HEK293 (cell line): ENCODE measurements around the gene DCAF6.

ENCODE experiments used
- CTCF ChIA-PET: fragments of 350-600 bp; formaldehyde crosslinking; extraction: SDS; loops from one replicate; lab custom pipeline; 2021; ENCODE audit warnings: antibody characterized with exemption; lab: Yijun Ruan, JAX
- POLR2A ChIA-PET: fragments of 300-600 bp; formaldehyde crosslinking; extraction: SDS; loops from one replicate; lab custom pipeline; 2020; ENCODE audit warnings: antibody characterized with exemption, inconsistent platforms; lab: Yijun Ruan, JAX
- H3K27ac ChIP-seq: fragments of 200-500 bp; sonication (Bioruptor generic); 2 replicates; pipeline ENCODE4 v1.5.1; 2014; ENCODE audit warnings: low read depth, low read length, control low read depth, inconsistent platforms; ENCODE audit errors: extremely low read depth
- H3K36me3 ChIP-seq, 2 experiments: fragments of 200-500 bp in 1 of 2; sonication (Bioruptor generic) in 1 of 2; 1 replicate in 1 of 2; 2 replicates in 1 of 2; pipeline ENCODE4 v1.5.1; 2014 to 2017; ENCODE audit warnings: inconsistent platforms in 2 of 2, low read length in 2 of 2; ENCODE audit not compliant: control insufficient read depth in 2 of 2, insufficient read depth in 1 of 2
- H3K4me1 ChIP-seq: fragments of 200-500 bp; sonication (Bioruptor generic); 2 replicates; pipeline ENCODE4 v1.5.1; 2014; ENCODE audit warnings: mild to moderate bottlenecking, low read length, inconsistent platforms; ENCODE audit not compliant: control insufficient read depth, insufficient read depth
- H3K4me3 ChIP-seq: 2 replicates; pipeline ENCODE4 v1.5.1; 2011; ENCODE audit warnings: low read depth, mild to moderate bottlenecking, control low read depth, low read length, moderate library complexity
- H3K9me3 ChIP-seq: fragments of 200-500 bp; sonication (Bioruptor generic); 2 replicates; pipeline ENCODE4 v1.5.1; 2014; ENCODE audit warnings: low read depth, low read length, inconsistent platforms; ENCODE audit not compliant: control insufficient read depth, insufficient read depth
- BCL11B ChIP-seq: fragments of 450-650 bp; formaldehyde crosslinking; IDR thresholded peaks from 2 replicates; pipeline ENCODE4 v1.5.1; 2016; ENCODE audit warnings: low read depth, missing biosample characterization, missing genetic modification characterization
- GLIS1 ChIP-seq: fragments of 450-650 bp; formaldehyde crosslinking; IDR thresholded peaks from 2 replicates; pipeline ENCODE4 v1.5.1; 2016; ENCODE audit warnings: missing biosample characterization, missing genetic modification characterization
- MYNN ChIP-seq: fragments of 450-650 bp; formaldehyde crosslinking; IDR thresholded peaks from 2 replicates; pipeline ENCODE4 v1.5.1; 2016; ENCODE audit warnings: missing biosample characterization, missing genetic modification characterization, borderline replicate concordance
- SALL2 ChIP-seq: fragments of 450-650 bp; formaldehyde crosslinking; IDR thresholded peaks from 2 replicates; pipeline ENCODE4 v1.5.0; 2017; ENCODE audit warnings: missing biosample characterization, mild to moderate bottlenecking, missing genetic modification characterization, borderline replicate concordance
- ZBTB20 ChIP-seq: fragments of 450-650 bp; formaldehyde crosslinking; IDR thresholded peaks from 2 replicates; pipeline ENCODE4 v1.5.1; 2016; ENCODE audit warnings: missing biosample characterization, missing genetic modification characterization
- ZNF266 ChIP-seq: fragments of 450-650 bp; formaldehyde crosslinking; IDR thresholded peaks from 2 replicates; pipeline ENCODE4 v1.5.1; 2016; ENCODE audit warnings: missing biosample characterization, missing genetic modification characterization, low read depth
- ZNF350 ChIP-seq: fragments of 450-650 bp; formaldehyde crosslinking; IDR thresholded peaks from 2 replicates; pipeline ENCODE4 v1.5.0; 2017; ENCODE audit warnings: missing biosample characterization, mild to moderate bottlenecking, missing genetic modification characterization
- ZNF473 ChIP-seq: fragments of 450-650 bp; formaldehyde crosslinking; IDR thresholded peaks from 2 replicates; pipeline ENCODE4 v1.5.1; 2017; ENCODE audit warnings: missing biosample characterization, missing genetic modification characterization
- ZNF670 ChIP-seq: fragments of 450-650 bp; formaldehyde crosslinking; IDR thresholded peaks from 2 replicates; pipeline ENCODE4 v1.5.1; 2016; ENCODE audit warnings: missing biosample characterization, missing genetic modification characterization, low read depth
- ZSCAN23 ChIP-seq: fragments of 450-650 bp; formaldehyde crosslinking; IDR thresholded peaks from 2 replicates; pipeline ENCODE4 v1.5.1; 2016; ENCODE audit warnings: missing biosample characterization, missing genetic modification characterization
- TF ChIP-seq, protein P1 (sequence below): fragments of 450-650 bp; formaldehyde crosslinking; IDR thresholded peaks from 2 replicates; pipeline ENCODE4 v1.5.1; 2016; ENCODE audit warnings: missing biosample characterization, missing genetic modification characterization, low read depth
- TF ChIP-seq, protein P2 (sequence below): fragments of 450-650 bp; formaldehyde crosslinking; IDR thresholded peaks from 2 replicates; pipeline ENCODE4 v1.5.1; 2017; ENCODE audit warnings: missing biosample characterization, missing genetic modification characterization
- TF ChIP-seq, protein P3 (sequence below): fragments of 450-650 bp; formaldehyde crosslinking; IDR thresholded peaks from 2 replicates; pipeline ENCODE4 v1.5.1; 2016; ENCODE audit warnings: missing biosample characterization, missing genetic modification characterization
- TF ChIP-seq, protein P4 (sequence below): fragments of 450-650 bp; formaldehyde crosslinking; IDR thresholded peaks from 2 replicates; pipeline ENCODE4 v1.5.1; 2016; ENCODE audit warnings: missing biosample characterization, missing genetic modification characterization, low read depth
- TF ChIP-seq, protein P5 (sequence below): fragments of 450-650 bp; formaldehyde crosslinking; IDR thresholded peaks from 2 replicates; pipeline ENCODE4 v1.5.1; 2016; ENCODE audit warnings: missing biosample characterization, missing genetic modification characterization

The DCAF6 gene

DNA sequence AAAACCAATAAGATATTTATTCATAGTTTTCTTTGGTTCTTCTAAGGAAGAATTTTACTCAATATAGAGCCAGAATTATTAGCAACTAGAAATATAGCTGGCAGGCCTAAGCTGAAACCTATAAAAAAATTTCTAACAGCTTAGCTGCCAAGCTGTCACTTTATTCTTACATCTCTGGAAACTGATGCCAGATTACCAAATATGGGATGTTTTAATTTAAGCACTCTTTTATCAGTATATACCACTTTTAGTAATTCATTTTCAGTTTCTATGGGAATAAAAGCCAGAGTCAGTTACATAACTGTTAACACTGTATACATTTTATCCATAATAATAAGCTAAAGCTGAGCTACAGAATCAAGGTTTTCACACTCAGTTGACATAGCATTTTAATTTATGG lies 69.0 kb downstream of the DCAF6 start (continued):
- TF ChIP-seq, protein P1, sequence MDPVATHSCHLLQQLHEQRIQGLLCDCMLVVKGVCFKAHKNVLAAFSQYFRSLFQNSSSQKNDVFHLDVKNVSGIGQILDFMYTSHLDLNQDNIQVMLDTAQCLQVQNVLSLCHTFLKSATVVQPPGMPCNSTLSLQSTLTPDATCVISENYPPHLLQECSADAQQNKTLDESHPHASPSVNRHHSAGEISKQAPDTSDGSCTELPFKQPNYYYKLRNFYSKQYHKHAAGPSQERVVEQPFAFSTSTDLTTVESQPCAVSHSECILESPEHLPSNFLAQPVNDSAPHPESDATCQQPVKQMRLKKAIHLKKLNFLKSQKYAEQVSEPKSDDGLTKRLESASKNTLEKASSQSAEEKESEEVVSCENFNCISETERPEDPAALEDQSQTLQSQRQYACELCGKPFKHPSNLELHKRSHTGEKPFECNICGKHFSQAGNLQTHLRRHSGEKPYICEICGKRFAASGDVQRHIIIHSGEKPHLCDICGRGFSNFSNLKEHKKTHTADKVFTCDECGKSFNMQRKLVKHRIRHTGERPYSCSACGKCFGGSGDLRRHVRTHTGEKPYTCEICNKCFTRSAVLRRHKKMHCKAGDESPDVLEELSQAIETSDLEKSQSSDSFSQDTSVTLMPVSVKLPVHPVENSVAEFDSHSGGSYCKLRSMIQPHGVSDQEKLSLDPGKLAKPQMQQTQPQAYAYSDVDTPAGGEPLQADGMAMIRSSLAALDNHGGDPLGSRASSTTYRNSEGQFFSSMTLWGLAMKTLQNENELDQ = no peak
- no peak for TF ChIP-seq ZNF670 (tag by site-specific recombination)
- TF ChIP-seq ZNF266 (tag by site-specific recombination) = no peak
- no peak for TF ChIP-seq BCL11B (tag by site-specific recombination)

DNA sequence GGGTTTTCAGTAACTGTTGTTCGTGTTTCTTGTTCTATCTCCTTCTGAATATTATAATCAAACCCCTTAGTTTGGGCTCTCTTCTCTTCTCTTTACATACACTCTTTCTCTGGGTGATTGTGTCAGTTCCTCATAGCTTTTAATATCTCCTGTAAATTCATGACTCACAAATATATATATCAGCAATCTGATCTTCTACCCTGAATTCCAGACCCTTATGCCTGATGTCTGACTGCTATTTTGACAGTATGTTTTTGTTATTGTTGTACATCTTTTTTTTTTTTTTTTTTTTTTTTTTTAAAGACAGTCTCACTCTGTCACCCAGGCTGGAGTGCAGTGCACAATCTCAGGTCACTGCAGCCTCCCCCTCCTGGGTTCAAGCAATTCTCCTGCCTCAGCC lies 71.2 kb downstream of the DCAF6 start:
- ChIA-PET POLR2A (no interaction called here), CTCF (no interaction called here)
- no peaks in the 10 kb centered on the region for H3K4me1 ChIP-seq
- TF ChIP-seq ZSCAN23 (no peak), MYNN (tag by site-specific recombination) (peak; percentile 63; the same call in 1 of the 2 replicates)
- no peak overlapping the region for H3K27ac ChIP-seq
- H3K4me3 ChIP-seq = no peak overlapping the region
- H3K9me3 ChIP-seq = no peaks in the 10 kb centered on the region
- peaks cover 12 to 28% of the 10 kb centered on the region in 2 experiments for H3K36me3 ChIP-seq

DNA sequence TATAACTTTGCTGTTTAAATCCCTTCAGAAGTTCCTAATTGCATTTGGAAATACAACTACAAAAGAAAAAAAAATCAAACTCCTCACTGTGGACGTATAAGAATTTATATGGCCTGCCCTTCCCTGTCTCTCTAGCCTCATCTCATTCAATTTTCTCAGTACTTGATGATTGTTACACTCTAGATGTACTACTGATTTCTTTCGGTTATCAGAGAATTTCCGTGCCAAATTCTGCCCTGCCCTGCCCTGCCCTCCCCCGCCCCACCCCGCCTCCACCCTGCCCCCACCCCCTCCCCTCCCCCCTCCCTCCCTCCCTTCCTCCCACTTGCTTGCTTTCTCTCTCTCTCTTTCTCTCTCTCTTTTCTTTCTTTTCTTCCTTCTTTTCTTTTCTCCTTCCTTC lies 72.1 kb downstream of the DCAF6 start:
- ChIA-PET CTCF (no interaction called here), POLR2A (no interaction called here)
- Histone ChIP-seq H3K4me3 (no peak overlapping the region), H3K4me1 (no peaks in the 10 kb centered on the region), H3K27ac (no peak overlapping the region), H3K9me3 (no peaks in the 10 kb centered on the region), H3K36me3 (peaks cover 12 to 35% of the 10 kb centered on the region in 2 experiments)
- TF ChIP-seq, protein P2, sequence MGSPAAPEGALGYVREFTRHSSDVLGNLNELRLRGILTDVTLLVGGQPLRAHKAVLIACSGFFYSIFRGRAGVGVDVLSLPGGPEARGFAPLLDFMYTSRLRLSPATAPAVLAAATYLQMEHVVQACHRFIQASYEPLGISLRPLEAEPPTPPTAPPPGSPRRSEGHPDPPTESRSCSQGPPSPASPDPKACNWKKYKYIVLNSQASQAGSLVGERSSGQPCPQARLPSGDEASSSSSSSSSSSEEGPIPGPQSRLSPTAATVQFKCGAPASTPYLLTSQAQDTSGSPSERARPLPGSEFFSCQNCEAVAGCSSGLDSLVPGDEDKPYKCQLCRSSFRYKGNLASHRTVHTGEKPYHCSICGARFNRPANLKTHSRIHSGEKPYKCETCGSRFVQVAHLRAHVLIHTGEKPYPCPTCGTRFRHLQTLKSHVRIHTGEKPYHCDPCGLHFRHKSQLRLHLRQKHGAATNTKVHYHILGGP (tag by site-specific recombination) = no peak
- TF ChIP-seq, protein P3, sequence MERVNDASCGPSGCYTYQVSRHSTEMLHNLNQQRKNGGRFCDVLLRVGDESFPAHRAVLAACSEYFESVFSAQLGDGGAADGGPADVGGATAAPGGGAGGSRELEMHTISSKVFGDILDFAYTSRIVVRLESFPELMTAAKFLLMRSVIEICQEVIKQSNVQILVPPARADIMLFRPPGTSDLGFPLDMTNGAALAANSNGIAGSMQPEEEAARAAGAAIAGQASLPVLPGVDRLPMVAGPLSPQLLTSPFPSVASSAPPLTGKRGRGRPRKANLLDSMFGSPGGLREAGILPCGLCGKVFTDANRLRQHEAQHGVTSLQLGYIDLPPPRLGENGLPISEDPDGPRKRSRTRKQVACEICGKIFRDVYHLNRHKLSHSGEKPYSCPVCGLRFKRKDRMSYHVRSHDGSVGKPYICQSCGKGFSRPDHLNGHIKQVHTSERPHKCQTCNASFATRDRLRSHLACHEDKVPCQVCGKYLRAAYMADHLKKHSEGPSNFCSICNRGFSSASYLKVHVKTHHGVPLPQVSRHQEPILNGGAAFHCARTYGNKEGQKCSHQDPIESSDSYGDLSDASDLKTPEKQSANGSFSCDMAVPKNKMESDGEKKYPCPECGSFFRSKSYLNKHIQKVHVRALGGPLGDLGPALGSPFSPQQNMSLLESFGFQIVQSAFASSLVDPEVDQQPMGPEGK (tag by site-specific recombination) = no peak
- TF ChIP-seq ZBTB20 (tag by site-specific recombination) (no peak), SALL2 (no peak), ZSCAN23 (no peak), GLIS1 (tag by site-specific recombination) (no peak), ZNF350 (tag by site-specific recombination) (no peak), ZNF473 (tag by site-specific recombination) (no peak)
- TF ChIP-seq, protein P4, sequence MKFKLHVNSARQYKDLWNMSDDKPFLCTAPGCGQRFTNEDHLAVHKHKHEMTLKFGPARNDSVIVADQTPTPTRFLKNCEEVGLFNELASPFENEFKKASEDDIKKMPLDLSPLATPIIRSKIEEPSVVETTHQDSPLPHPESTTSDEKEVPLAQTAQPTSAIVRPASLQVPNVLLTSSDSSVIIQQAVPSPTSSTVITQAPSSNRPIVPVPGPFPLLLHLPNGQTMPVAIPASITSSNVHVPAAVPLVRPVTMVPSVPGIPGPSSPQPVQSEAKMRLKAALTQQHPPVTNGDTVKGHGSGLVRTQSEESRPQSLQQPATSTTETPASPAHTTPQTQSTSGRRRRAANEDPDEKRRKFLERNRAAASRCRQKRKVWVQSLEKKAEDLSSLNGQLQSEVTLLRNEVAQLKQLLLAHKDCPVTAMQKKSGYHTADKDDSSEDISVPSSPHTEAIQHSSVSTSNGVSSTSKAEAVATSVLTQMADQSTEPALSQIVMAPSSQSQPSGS (tag by site-specific recombination) = no peak
- TF ChIP-seq, protein P5, sequence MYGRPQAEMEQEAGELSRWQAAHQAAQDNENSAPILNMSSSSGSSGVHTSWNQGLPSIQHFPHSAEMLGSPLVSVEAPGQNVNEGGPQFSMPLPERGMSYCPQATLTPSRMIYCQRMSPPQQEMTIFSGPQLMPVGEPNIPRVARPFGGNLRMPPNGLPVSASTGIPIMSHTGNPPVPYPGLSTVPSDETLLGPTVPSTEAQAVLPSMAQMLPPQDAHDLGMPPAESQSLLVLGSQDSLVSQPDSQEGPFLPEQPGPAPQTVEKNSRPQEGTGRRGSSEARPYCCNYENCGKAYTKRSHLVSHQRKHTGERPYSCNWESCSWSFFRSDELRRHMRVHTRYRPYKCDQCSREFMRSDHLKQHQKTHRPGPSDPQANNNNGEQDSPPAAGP (tag by site-specific recombination) = no peak
